ENCODE results near the gene SLC22A24. TPM values are rescaled to one million over a fixed set of nuclear protein-coding genes. Genes with fewer than 3 reads are reported as not detected.

SLC22A24 gene, protein sequence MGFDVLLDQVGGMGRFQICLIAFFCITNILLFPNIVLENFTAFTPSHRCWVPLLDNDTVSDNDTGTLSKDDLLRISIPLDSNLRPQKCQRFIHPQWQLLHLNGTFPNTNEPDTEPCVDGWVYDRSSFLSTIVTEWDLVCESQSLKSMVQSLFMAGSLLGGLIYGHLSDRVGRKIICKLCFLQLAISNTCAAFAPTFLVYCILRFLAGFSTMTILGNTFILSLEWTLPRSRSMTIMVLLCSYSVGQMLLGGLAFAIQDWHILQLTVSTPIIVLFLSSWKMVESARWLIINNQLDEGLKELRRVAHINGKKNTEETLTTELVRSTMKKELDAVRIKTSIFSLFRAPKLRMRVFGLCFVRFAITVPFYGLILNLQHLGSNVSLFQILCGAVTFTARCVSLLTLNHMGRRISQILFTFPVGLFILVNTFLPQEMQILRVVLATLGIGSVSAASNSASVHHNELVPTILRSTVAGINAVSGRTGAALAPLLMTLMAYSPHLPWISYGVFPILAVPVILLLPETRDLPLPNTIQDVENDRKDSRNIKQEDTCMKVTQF
- not detected in 2 replicates for total RNA-seq

GRCh38 chr11:63144121-63144520 is at the start of gene SLC22A24:
Gene SLC22A24, minus strand, starts transcription at chr11:63144221. Its CDS starts 442 bp downstream, at chr11:63143779.

Other genes with a start within 250 kb of the SLC22A24 start
- not detected in 2 replicates for gene CHRM1, start 222.9 kb downstream of the SLC22A24 start, total RNA-seq
- not detected in 2 replicates for gene SLC22A6, start 159.3 kb downstream of the SLC22A24 start, total RNA-seq
- not detected in 2 replicates for gene SLC22A8, start 128.4 kb downstream of the SLC22A24 start, total RNA-seq
- gene SLC22A25, start 99.4 kb upstream of the SLC22A24 start, total RNA-seq, result not detected in 2 replicates
- not detected in 2 replicates for gene SLC22A9, start 225.6 kb upstream of the SLC22A24 start, total RNA-seq